A172 (cell line): ENCODE measurements around the gene IL16. TPM values are rescaled to one million over a fixed set of nuclear protein-coding genes. Genes with fewer than 3 reads are reported as not detected.
"Not testable (repeated sequence)": the region's sequence is repeated elsewhere in the genome, so short reads cannot be mapped to it uniquely, and the experiment has no call there.

Experiments used
- DNase-seq: peaks from one replicate; pipeline ENCODE4 v3.0.0-alpha.2; 2015; ENCODE audit warnings: low spot score
- total RNA-seq: library from RNA; depleted of rRNA; stranded (reverse); fragments of >200 nt; shearing (Covaris generic); gene quantifications from 2 replicates; pipeline ENCODE4 v1.2.3, GENCODE V29; 2014

IL16 gene
- total RNA-seq, 1 experiment from 2014 or later, result not detected

DNA sequence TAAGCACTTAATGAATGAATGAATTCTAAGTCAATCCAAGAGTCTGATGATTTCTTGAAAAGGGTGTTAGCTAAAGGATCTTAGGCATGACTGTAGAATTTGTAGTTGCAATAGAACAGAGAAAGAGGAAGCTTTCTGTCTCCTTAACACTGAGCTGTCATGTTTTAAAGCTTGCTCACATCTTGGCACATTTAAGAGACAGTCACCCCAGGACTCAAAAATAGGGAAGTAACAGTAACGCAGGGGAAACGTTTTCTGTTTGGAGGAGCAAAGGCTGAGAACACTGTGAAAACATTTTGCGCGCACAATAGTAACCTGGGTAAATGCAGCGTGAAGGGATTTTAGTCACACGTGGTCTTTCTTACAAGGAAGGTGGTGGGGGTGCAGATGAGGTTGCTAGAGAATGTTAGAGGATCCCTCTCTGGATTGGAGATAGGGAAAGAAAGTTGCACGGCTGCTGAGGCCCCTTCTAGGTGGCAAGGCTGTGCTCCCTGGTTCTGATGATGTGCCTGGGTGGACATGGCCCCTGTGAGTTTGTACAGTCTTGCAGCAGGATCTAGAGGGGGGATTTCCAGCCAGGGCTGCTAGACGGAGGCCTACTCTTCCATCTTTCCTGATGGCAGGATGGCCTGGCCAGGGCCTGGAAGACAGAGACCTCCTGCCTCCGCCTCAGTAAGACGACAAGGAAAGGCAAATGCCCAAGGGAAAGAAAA is 115.2 kb downstream of the IL16 start:
- no peak for DNase-seq

GRCh38 chr15:81312790-81313543 is 116.3 kb downstream of the IL16 start:
- DNase-seq, result peak; percentile 96

DNA sequence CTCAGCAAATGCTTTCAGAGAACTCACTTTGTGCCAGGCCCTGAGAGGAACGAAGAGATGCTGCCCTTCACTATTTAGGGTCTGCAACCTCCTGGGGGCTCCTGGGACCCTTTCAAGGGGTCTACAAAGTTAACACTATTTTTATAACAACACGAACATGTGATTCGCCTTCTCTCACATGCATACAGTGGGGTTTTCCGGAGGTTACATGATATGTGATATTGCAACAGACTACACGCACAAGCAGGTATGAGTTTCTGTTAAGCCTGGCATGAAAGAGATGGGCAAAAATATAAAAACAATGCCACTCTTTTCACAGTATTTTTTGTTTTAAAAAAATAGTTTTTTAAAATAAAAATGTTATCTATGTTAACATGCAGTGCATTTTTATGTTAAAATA is 117.0 kb downstream of the IL16 start:
- no peak for DNase-seq

GRCh38 chr15:81314378-81314777 is 117.7 kb downstream of the IL16 start:
- DNase-seq, result no peak

- DNase-seq, result no peak
Observed at GRCh38 chr15:81315452-81316175, 118.9 kb downstream of the IL16 start.

DNA sequence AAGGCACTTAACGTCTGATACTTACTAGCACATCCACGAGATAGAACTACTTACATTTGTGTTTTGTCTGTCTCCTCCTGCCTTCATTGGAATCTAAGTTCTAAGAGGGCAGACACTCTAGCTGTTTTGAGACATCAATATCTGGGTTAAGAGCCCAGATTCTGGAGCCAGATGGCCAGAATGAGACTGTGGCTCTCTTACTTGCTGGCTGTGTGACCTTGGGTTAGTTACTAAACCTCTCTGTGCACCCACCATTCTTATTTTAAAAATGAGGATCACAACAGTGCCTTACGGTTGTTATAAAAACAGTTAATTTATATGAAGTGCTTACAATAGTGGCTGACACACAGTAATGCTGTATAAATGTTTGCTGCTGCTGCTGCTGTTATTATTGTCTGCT is 119.6 kb downstream of the IL16 start:
- DNase-seq, result no peak

- DNase-seq, result no peak
Observed at GRCh38 chr15:81317642-81318017, 121.0 kb downstream of the IL16 start.

DNA sequence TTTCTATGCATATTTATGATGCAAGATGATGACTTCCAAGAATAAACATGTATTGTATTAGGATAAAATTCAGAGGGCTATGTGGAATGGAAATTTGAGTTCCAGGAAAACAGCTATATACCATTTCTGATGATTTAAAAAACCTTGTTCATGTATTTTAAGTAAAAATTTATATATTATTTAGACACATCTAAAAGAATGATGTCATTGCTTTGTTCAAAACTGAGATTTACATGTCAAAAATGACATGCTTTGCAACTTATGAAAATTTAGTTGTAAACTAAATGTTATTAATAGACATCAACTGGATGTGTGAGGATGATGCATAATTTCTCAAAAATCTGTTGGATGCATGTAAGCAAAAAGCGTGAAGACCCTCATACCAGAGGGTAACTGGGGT is 125.0 kb downstream of the IL16 start:
- no peak for DNase-seq

DNA sequence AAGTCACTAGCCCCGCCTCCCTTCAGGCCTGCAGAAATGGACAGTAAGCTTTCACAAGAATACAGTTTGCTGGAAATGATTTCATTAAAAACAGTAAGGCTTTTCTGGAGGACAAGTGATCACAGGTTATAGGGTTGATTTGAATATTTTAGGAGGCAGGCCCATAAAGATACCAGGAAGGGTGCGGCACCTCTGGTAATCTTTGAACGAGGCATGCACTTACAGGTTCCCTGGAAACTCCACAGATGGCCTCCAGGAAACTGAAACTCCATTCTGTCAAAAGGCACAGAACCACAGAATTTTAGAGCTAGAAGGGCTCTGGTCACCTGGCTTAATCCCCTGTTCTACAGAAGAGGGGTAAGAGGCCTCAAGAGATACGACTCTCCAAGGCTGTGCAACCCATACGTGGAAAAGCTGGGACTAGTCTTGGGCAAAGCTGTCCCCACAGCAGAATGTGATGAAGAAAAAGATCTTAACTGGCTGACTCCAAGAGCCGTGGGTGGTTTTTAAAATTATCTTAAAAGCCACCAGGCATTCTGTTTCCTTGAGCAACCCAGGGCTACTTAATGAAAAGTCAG is 126.1 kb downstream of the IL16 start:
- no peak for DNase-seq

GRCh38 chr15:81323559-81323943 is 126.9 kb downstream of the IL16 start:
- DNase-seq, result no peak

- peak; percentile 91 for DNase-seq
Observed at GRCh38 chr15:81323944-81324881, 127.5 kb downstream of the IL16 start, which contains the start of gene STARD5. Gene STARD5, minus strand, starts transcription at chr15:81324141. Its CDS starts 42 bp downstream, at chr15:81324099.

DNA sequence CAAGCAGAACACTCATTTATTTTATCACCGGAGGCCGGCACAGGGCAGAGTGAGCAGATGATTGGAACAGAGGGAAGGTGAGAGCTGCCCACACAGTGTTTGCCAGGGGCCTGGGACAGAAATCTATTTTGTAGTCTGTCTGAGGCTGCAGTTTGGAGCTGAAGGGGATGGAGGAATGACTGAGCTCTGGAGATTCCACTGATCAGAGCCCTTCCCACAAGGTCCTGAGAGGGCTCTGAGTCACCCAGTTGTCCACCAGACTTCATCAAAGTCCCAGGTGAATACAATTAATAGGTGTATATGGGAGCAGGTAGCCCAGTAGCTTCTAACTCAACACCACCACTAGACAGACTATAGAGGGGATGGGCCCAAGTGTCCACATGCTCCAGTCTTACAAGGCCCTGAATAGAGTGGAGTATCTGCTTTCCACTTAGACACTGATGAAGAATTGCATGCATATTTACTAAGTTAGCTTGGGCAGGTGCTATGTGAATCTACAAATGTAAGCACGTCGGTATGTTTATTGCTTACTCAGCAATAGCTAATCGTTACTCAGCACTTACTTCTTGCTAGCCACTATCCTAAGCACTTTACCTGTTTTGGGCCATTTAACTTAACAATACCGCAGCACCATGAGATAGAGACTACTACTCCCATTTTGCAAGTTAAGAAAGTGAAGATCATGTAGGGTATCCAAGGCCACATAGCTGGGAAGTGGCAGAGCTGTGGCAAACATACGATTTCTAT is 130.0 kb downstream of the IL16 start:
- no peak for DNase-seq

DNA sequence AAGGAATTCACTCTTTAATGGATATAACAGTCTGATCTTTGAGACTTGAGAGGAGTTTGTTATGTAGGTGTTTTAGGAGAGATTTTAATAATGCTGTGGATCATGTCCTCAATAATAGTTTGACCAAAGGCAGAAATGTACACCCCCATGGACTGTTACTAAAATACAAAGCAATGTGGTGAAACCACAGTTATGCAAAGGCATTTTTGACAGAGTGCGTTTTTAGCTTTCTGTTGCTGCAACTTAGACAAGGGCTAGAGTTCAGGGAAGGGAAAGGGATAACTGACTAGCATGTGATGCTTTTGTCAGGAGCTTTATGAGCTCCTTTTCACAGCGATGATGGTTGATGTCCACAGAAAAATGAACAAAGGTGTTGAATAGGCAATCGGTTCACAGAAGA is 130.8 kb downstream of the IL16 start:
- DNase-seq, result peak; percentile 58

DNA sequence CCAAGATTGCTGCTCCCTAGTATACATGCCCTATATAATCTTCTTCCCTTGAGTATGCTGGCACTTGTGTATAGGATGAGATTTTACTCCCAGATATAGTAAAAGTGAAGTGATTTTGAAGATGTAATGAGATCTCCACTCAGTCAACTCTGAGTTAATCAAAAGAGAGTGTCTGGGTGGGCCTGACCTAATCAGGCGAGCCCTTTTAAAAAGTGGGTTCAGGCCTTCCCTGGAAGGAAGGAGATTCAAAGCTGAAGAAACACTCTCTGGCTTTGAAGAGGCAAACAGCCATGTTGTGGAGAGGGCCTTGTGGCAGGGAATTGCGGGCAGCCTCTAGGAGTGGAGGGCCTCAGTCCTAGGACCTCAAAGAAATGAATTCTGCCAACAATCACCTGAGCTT is 132.8 kb downstream of the IL16 start:
- no peak for DNase-seq

GRCh38 chr15:81330366-81331090 is 133.8 kb downstream of the IL16 start:
- DNase-seq, result no peak

- not testable (repeated sequence) for DNase-seq
Observed at GRCh38 chr15:81331141-81331540, 134.5 kb downstream of the IL16 start.

- DNase-seq, result no peak
Observed at GRCh38 chr15:81331600-81331999, 134.9 kb downstream of the IL16 start.

GRCh38 chr15:81332326-81332725 is 135.6 kb downstream of the IL16 start:
- DNase-seq, result no peak

DNA sequence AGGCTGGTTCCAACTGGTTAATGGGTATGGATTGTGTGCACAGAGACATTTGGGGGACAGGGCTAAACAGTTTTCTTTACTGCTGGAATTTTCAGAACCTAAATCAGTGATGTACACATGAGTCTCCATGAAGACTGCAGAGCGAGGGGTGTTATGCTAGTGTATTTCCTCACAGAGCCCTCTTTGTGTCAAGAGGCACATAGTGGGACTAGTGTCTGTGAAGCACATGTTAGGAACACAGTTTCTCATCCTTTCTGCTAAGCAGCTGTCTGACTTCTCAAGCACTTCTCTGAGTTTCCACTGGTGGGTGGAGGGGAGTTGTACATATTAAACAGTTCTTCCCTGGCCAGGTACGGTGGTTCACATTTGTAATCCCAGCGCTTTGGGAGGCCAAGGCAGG is 136.7 kb downstream of the IL16 start:
- DNase-seq, result no peak
